Stomach (tissue), 4 donors: ENCODE measurements around the gene B2M.
"Not testable (repeated sequence)": the region's sequence is repeated elsewhere in the genome, so short reads cannot be mapped to it uniquely, and the experiment has no call there.

Source experiments
- CTCF ChIP-seq, 7 experiments: fragments of 450-650 bp in 4 of 7; fragments of 200-600 bp in 3 of 7; sonication (generic) in 3 of 7; IDR thresholded peaks; one replicate each; pipeline ENCODE4 v1.5.1; 2016 to 2019; ENCODE audit warnings: antibody characterized with exemption in 7 of 7, control low read depth in 2 of 7, mild to moderate bottlenecking in 1 of 7
- POLR2A ChIP-seq, 4 donors: fragments of 450-650 bp; IDR thresholded peaks; one replicate each; pipeline ENCODE4 v1.6.1; 2016; ENCODE audit warnings: antibody characterized with exemption in 4 of 4, control low read depth in 2 of 4, mild to moderate bottlenecking in 1 of 4, moderate library complexity in 1 of 4
- POLR2AphosphoS5 ChIP-seq, 3 donors: sonication (generic); formaldehyde crosslinking; IDR thresholded peaks; one replicate each; pipeline ENCODE4 v1.6.1; 2016; ENCODE audit warnings: antibody characterized with exemption in 3 of 3

- not testable (repeated sequence) for TF ChIP-seq POLR2A, CTCF, POLR2AphosphoS5 (IDR thresholded peaks at IDR 0.05)
These were observed 22.0 kb upstream of the B2M start for GRCh38 chr15:44689318-44689717.
